Measurements from ENCODE around the gene CHAC2. TPM values are rescaled to one million over a fixed set of nuclear protein-coding genes. Genes with fewer than 3 reads are reported as not detected.

Gene CHAC2
- polyA plus RNA-seq, 4 donors = 3.2 to 14.7 (median 7.0) TPM

DNA sequence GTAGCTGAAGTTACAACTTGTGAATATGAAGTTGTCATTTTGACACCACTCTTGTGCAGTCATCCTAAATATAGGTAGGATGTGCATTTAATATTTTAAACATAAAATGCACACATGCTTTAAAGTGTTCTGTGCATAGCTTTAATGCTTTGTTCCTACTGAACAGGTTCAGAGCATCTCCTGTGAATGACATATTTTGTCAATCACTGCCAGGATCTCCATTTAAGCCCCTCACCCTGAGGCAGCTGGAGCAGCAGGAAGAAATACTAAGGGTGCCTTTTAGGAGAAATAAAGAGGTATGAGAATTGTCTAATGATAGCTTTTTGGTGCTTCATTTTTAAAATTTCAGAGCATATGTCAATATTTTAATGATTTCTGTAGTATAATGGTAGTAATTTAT lies 33.9 kb downstream of the CHAC2 start:
- FAIRE-seq = no peak
- DNase-seq = no peak
- no peak overlapping the region for H3K4me3 ChIP-seq (ENCODE audit: low read depth in 1 of 3, low read length in 3 of 3)
- no peak overlapping the region for H3K27ac ChIP-seq (ENCODE audit: low read depth in 1 of 3, low read length in 2 of 3)
- H3K27me3 ChIP-seq (ENCODE audit: control insufficient read depth in 3 of 3, insufficient read depth in 3 of 3, low read length in 3 of 3) = no peaks in the 10 kb centered on the region
- H3K36me3 ChIP-seq (ENCODE audit: control insufficient read depth in 3 of 3, insufficient read depth in 2 of 3, low read depth in 1 of 3, low read length in 3 of 3) = peaks cover 4 to 26% (median 6%) of the 10 kb centered on the region in 3 donors
- H3K9me3 ChIP-seq (ENCODE audit: control insufficient read depth in 2 of 2, insufficient read depth in 1 of 2, low read depth in 1 of 2, low read length in 1 of 2) = no peaks in the 10 kb centered on the region
- H3K4me1 ChIP-seq (ENCODE audit: control insufficient read depth in 3 of 3, insufficient read depth in 2 of 3, low read depth in 1 of 3, low read length in 2 of 3) = no peaks in the 10 kb centered on the region

DNA sequence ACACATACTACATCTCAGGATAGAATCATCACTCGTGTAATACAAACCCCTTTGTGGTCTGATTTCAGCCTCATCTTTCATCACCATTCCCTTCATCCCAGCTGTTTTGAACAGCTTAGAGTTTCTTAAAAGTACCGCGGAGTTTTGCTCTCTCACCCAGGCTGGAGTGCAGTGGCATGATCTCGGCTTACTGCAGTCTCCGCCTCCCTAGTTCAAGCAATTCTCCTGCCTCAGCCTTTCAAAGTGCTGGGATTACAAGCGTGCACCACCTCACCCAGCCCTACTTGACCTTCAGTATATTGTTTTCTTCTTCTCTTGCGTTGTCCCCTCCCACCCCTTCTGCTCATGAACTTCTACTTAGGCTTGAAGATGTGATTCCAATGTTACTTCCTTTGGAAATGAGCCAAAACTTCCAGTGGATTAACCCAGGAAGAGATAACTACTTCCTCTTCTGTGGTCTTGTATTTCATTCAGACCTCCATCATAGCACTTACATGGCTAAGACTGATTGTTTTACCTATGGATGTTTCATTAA lies 35.1 kb downstream of the CHAC2 start:
- Histone ChIP-seq H3K4me3 (ENCODE audit: low read depth in 1 of 3, low read length in 3 of 3) (no peak overlapping the region), H3K4me1 (ENCODE audit: control insufficient read depth in 3 of 3, insufficient read depth in 2 of 3, low read depth in 1 of 3, low read length in 2 of 3) (no peaks in the 10 kb centered on the region), H3K27me3 (ENCODE audit: control insufficient read depth in 3 of 3, insufficient read depth in 3 of 3, low read length in 3 of 3) (no peaks in the 10 kb centered on the region), H3K27ac (ENCODE audit: low read depth in 1 of 3, low read length in 2 of 3) (no peak overlapping the region), H3K9me3 (ENCODE audit: control insufficient read depth in 2 of 2, insufficient read depth in 1 of 2, low read depth in 1 of 2, low read length in 1 of 2) (no peaks in the 10 kb centered on the region), H3K36me3 (ENCODE audit: control insufficient read depth in 3 of 3, insufficient read depth in 2 of 3, low read depth in 1 of 3, low read length in 3 of 3) (peaks cover 6 to 25% (median 8%) of the 10 kb centered on the region in 3 donors)
- DNase-seq (no peak), FAIRE-seq (no peak)
- 80 to 88% (median 81%) methylated on average over 7 of the region's 7 CpGs for WGBS, 3 donors

- DNase-seq = no peak
- Histone ChIP-seq H3K27ac (ENCODE audit: low read depth in 1 of 3, low read length in 2 of 3) (peak overlapping the region in 1 of 3 donors; percentile 49), H3K4me3 (ENCODE audit: low read depth in 1 of 3, low read length in 3 of 3) (no peak overlapping the region), H3K9me3 (ENCODE audit: control insufficient read depth in 2 of 2, insufficient read depth in 1 of 2, low read depth in 1 of 2, low read length in 1 of 2) (no peaks in the 10 kb centered on the region), H3K4me1 (ENCODE audit: control insufficient read depth in 3 of 3, insufficient read depth in 2 of 3, low read depth in 1 of 3, low read length in 2 of 3) (peaks cover 0 to 9% (median 0%) of the 10 kb centered on the region in 3 donors), H3K27me3 (ENCODE audit: control insufficient read depth in 3 of 3, insufficient read depth in 3 of 3, low read length in 3 of 3) (no peaks in the 10 kb centered on the region), H3K36me3 (ENCODE audit: control insufficient read depth in 3 of 3, insufficient read depth in 2 of 3, low read depth in 1 of 3, low read length in 3 of 3) (peaks cover 8 to 36% (median 17%) of the 10 kb centered on the region in 3 donors)
- FAIRE-seq = no peak
- 94 to 96% (median 95%) methylated on average over 3 of the region's 3 CpGs for WGBS, 3 donors
Measured at GRCh38 chr2:53811601-53812000, 44.0 kb downstream of the CHAC2 start.

DNA sequence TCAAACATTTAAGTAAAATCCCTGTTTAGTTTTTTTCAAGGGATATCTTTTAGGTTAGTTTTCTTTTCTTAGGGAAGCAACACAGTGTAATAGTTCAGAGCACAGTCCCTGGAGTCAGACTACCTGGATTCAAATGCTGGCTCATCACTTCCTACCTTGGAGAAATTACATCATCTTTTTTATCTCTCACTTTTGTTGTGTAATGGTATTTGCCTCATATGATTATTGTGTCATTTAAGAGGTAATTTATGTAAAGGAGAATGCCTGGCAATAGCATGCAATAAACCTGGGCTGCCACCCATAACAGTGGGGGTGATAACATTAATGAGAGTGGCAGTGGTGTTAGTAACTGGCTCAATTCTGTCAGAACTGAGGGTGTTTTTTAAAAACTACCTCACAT lies 45.5 kb downstream of the CHAC2 start:
- peaks cover 6 to 33% (median 14%) of the 10 kb centered on the region in 3 donors for H3K36me3 ChIP-seq (ENCODE audit: control insufficient read depth in 3 of 3, insufficient read depth in 2 of 3, low read depth in 1 of 3, low read length in 3 of 3)
- DNase-seq (peak; percentile 72 to 79), FAIRE-seq (no peak)
- peaks cover 0 to 9% (median 0%) of the 10 kb centered on the region in 3 donors for H3K4me1 ChIP-seq (ENCODE audit: control insufficient read depth in 3 of 3, insufficient read depth in 2 of 3, low read depth in 1 of 3, low read length in 2 of 3)
- peak overlapping the region in 1 of 3 donors; percentile 49 for H3K27ac ChIP-seq (ENCODE audit: low read depth in 1 of 3, low read length in 2 of 3)
- H3K4me3 ChIP-seq (ENCODE audit: low read depth in 1 of 3, low read length in 3 of 3) = no peak overlapping the region
- no peaks in the 10 kb centered on the region for H3K27me3 ChIP-seq (ENCODE audit: control insufficient read depth in 3 of 3, insufficient read depth in 3 of 3, low read length in 3 of 3)
- no peaks in the 10 kb centered on the region for H3K9me3 ChIP-seq (ENCODE audit: control insufficient read depth in 2 of 2, insufficient read depth in 1 of 2, low read depth in 1 of 2, low read length in 1 of 2)

GRCh38 chr2:53818854-53819435 lies 51.3 kb downstream of the CHAC2 start:
- peaks cover 0 to 24% (median 7%) of the 10 kb centered on the region in 3 donors for H3K4me1 ChIP-seq (ENCODE audit: control insufficient read depth in 3 of 3, insufficient read depth in 2 of 3, low read depth in 1 of 3, low read length in 2 of 3)
- FAIRE-seq = no peak
- DNase-seq = peak in 1 of 2 donors; percentile 13
- no peaks in the 10 kb centered on the region for H3K27me3 ChIP-seq (ENCODE audit: control insufficient read depth in 3 of 3, insufficient read depth in 3 of 3, low read length in 3 of 3)
- H3K4me3 ChIP-seq (ENCODE audit: low read depth in 1 of 3, low read length in 3 of 3) = no peak overlapping the region
- H3K9me3 ChIP-seq (ENCODE audit: control insufficient read depth in 2 of 2, insufficient read depth in 1 of 2, low read depth in 1 of 2, low read length in 1 of 2) = no peaks in the 10 kb centered on the region
- 83 to 91% (median 91%) methylated on average over 3 of the region's 3 CpGs for WGBS, 3 donors
- peaks cover 2 to 23% (median 4%) of the 10 kb centered on the region in 3 donors for H3K36me3 ChIP-seq (ENCODE audit: control insufficient read depth in 3 of 3, insufficient read depth in 2 of 3, low read depth in 1 of 3, low read length in 3 of 3)
- peak overlapping the region in 2 of 3 donors; percentile 71 to 80 for H3K27ac ChIP-seq (ENCODE audit: low read depth in 1 of 3, low read length in 2 of 3)

DNA sequence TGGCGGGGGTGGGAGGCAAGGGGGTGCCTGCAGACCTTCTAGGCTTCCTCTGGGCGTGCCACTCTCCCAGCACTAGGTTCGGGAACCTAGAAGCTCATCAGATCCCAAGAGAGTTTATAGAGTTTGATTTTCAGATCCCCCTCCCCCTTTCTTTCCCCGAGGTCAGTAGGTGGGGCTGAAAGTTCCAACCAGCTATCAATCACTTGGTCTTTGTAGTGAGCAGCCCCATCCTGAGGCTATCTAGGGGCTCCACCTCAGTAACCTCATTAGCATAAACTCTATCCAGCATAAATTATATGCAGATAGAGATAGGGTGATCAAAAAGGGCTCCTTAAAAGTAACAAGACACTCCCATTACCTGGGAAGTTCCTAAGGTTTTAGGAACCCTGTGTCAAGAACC lies 52.0 kb downstream of the CHAC2 start:
- Histone ChIP-seq H3K4me1 (ENCODE audit: control insufficient read depth in 3 of 3, insufficient read depth in 2 of 3, low read depth in 1 of 3, low read length in 2 of 3) (peaks cover 0 to 24% (median 7%) of the 10 kb centered on the region in 3 donors), H3K36me3 (ENCODE audit: control insufficient read depth in 3 of 3, insufficient read depth in 2 of 3, low read depth in 1 of 3, low read length in 3 of 3) (peaks cover 2 to 23% (median 4%) of the 10 kb centered on the region in 3 donors), H3K9me3 (ENCODE audit: control insufficient read depth in 2 of 2, insufficient read depth in 1 of 2, low read depth in 1 of 2, low read length in 1 of 2) (no peaks in the 10 kb centered on the region), H3K27me3 (ENCODE audit: control insufficient read depth in 3 of 3, insufficient read depth in 3 of 3, low read length in 3 of 3) (no peaks in the 10 kb centered on the region), H3K27ac (ENCODE audit: low read depth in 1 of 3, low read length in 2 of 3) (peak overlapping the region in 2 of 3 donors; percentile 71 to 80), H3K4me3 (ENCODE audit: low read depth in 1 of 3, low read length in 3 of 3) (no peak overlapping the region)
- DNase-seq (peak in 1 of 2 donors; percentile 27), FAIRE-seq (no peak)
- WGBS, 3 donors = 36 to 66% (median 52%) methylated on average over 4 of the region's 4 CpGs

GRCh38 chr2:53820048-53820447 lies 52.4 kb downstream of the CHAC2 start:
- Histone ChIP-seq H3K27me3 (ENCODE audit: control insufficient read depth in 3 of 3, insufficient read depth in 3 of 3, low read length in 3 of 3) (no peaks in the 10 kb centered on the region), H3K27ac (ENCODE audit: low read depth in 1 of 3, low read length in 2 of 3) (peak overlapping the region in 2 of 3 donors; percentile 71 to 80), H3K36me3 (ENCODE audit: control insufficient read depth in 3 of 3, insufficient read depth in 2 of 3, low read depth in 1 of 3, low read length in 3 of 3) (peaks cover 2 to 21% (median 4%) of the 10 kb centered on the region in 3 donors), H3K9me3 (ENCODE audit: control insufficient read depth in 2 of 2, insufficient read depth in 1 of 2, low read depth in 1 of 2, low read length in 1 of 2) (no peaks in the 10 kb centered on the region), H3K4me1 (ENCODE audit: control insufficient read depth in 3 of 3, insufficient read depth in 2 of 3, low read depth in 1 of 3, low read length in 2 of 3) (peaks cover 0 to 24% (median 7%) of the 10 kb centered on the region in 3 donors), H3K4me3 (ENCODE audit: low read depth in 1 of 3, low read length in 3 of 3) (no peak overlapping the region)
- 25 to 71% (median 46%) methylated on average over 9 of the region's 9 CpGs for WGBS, 3 donors
- FAIRE-seq = no peak
- peak; percentile 58 to 80 for DNase-seq

- peak in 1 of 2 donors; percentile 12 for DNase-seq
- Histone ChIP-seq H3K36me3 (ENCODE audit: control insufficient read depth in 3 of 3, insufficient read depth in 2 of 3, low read depth in 1 of 3, low read length in 3 of 3) (peaks cover 2 to 21% (median 4%) of the 10 kb centered on the region in 3 donors), H3K9me3 (ENCODE audit: control insufficient read depth in 2 of 2, insufficient read depth in 1 of 2, low read depth in 1 of 2, low read length in 1 of 2) (no peaks in the 10 kb centered on the region), H3K4me1 (ENCODE audit: control insufficient read depth in 3 of 3, insufficient read depth in 2 of 3, low read depth in 1 of 3, low read length in 2 of 3) (peaks cover 0 to 24% (median 7%) of the 10 kb centered on the region in 3 donors), H3K27me3 (ENCODE audit: control insufficient read depth in 3 of 3, insufficient read depth in 3 of 3, low read length in 3 of 3) (no peaks in the 10 kb centered on the region), H3K4me3 (ENCODE audit: low read depth in 1 of 3, low read length in 3 of 3) (no peak overlapping the region), H3K27ac (ENCODE audit: low read depth in 1 of 3, low read length in 2 of 3) (peak overlapping the region in 1 of 3 donors; percentile 80)
- no peak for FAIRE-seq
- WGBS, 3 donors = 71 to 90% (median 81%) methylated on average over 4 of the region's 4 CpGs
Measured at GRCh38 chr2:53820711-53821110, 53.1 kb downstream of the CHAC2 start.
